GM19240 (cell line): ENCODE measurements around the gene OOSP3.

ENCODE experiments used
- DNase-seq: peaks from one replicate; pipeline ENCODE4 v3.0.0; 2011; ENCODE audit warnings: low spot score; ENCODE audit not compliant: insufficient read length

The OOSP3 gene

DNA sequence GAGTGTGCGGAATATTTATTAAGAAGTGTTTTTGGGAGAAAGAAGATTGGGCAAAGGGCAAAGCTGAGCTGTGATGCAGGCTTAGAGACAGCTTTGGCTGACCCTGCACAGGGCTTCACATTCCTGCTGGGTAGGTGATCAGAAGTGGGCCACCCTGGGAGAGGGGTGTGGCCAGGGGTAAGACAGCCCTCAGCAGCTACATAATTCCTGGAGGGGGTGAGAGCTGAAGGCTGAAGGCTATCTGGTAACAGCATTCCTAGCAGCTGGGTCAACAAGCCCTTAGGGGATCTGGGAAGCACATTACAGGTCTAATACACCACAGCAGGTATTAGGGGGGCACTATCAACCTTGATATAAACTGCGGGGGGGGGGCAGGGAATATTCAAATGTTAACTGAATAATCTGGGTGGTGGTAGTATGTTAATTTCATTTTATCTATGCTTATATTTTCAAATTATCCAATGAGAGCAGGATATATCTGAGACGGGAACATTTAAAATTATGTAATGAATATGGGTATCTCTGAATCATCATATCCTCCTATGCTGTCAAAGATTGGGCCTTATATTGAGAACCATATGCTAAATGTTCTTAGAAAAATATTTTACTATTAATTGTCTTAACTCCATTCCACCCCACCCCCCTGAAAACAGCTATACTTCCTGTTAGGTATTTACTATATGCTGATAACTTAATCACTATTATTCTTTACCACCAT, 65.6 kb downstream of the OOSP3 start:
- DNase-seq, result no peak

DNA sequence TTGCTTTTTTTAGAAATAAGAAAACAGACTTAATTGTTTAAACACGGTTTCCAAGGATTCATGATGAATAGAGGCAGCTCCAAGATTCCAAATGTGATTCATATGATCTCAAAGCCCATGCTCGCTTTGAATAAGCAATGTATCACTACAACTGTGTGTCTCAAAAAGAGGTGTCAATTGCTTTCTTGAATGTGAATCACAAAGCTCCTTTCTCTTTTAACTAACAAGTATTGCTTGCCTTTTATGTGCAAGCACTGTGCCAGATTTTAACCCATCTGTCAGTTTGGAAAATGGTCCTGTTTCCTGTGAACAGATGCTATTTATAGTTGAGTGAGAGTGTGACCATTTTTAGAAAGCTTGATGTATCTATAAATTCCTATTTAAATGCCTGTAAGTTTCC, 66.1 kb downstream of the OOSP3 start:
- DNase-seq, result no peak
